Measurements from ENCODE around the gene XPC.

XPC gene

DNA sequence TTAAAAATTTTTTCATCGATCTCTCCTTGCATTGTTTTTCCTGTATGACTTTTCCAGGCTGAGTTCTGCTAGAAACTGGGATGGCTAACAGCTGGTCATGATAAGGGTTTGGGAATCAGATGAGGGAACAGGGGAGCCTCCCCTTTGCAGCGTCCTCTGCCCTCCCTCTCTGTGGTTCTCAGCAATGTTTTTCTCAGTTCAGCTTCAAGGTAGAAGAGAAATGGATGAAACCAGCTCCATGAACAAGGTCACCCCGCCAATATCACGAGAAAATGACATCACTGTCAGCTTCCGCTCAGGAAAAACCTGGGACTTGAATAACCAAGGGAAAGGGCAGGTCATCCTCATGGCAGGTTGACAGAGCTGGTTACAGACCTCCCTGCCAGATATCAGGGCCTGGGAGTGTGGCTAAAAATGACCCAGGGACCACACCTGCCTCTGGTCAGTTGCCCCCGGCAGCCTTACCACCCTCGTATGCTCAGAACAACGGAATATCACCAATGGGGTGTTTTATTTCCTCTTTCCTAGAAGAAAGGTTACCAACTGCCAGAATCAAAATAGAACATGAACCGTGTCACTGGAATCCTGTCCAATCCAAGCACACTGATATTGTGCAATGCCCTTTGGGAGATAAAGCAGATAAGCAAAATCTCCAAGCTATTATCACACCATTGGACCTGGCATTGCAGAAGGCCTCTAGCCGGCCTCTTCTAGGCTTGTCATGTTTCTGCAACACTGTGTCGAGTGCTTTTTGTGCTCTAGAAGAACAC is 26.3 kb upstream of the XPC start:
- TF ChIP-seq SIN3A (IDR thresholded peaks at IDR 0.05; ENCODE audit: borderline replicate concordance, insufficient read depth, low read length), result no peak

DNA sequence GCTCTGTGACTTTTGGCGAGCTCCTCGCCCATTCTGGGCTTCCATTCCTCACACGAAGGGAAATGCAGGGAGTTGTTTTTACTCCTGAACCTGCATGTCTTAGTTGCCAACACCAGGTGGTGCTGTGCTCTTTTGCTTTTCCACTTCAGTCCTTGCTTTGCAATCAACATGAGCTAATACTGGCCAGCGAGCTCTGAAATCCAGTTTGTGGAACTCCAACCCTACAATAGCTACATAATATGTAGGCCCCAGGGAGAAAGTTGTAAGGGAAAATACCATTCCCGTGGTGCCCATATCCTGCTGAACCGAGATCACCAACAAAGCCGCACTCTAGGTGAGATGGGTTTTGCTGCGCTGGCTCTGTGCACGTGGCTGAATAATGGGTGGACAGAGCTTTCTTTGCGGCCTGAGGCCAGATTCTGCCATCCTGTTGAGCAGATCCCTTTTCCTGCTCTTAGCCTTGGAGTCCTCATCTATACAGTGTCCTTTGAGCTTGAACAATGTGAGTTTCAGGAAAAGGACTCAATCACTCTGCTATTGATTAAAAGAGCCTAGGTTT is 25.2 kb upstream of the XPC start:
- TF ChIP-seq, protein P1, sequence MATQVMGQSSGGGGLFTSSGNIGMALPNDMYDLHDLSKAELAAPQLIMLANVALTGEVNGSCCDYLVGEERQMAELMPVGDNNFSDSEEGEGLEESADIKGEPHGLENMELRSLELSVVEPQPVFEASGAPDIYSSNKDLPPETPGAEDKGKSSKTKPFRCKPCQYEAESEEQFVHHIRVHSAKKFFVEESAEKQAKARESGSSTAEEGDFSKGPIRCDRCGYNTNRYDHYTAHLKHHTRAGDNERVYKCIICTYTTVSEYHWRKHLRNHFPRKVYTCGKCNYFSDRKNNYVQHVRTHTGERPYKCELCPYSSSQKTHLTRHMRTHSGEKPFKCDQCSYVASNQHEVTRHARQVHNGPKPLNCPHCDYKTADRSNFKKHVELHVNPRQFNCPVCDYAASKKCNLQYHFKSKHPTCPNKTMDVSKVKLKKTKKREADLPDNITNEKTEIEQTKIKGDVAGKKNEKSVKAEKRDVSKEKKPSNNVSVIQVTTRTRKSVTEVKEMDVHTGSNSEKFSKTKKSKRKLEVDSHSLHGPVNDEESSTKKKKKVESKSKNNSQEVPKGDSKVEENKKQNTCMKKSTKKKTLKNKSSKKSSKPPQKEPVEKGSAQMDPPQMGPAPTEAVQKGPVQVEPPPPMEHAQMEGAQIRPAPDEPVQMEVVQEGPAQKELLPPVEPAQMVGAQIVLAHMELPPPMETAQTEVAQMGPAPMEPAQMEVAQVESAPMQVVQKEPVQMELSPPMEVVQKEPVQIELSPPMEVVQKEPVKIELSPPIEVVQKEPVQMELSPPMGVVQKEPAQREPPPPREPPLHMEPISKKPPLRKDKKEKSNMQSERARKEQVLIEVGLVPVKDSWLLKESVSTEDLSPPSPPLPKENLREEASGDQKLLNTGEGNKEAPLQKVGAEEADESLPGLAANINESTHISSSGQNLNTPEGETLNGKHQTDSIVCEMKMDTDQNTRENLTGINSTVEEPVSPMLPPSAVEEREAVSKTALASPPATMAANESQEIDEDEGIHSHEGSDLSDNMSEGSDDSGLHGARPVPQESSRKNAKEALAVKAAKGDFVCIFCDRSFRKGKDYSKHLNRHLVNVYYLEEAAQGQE (IDR thresholded peaks at IDR 0.05; ENCODE audit: insufficient read depth in 1 of 2, low read depth in 2 of 2, low read length in 2 of 2), result no peak
- TF ChIP-seq TAF1 (IDR thresholded peaks at IDR 0.05; ENCODE audit: borderline replicate concordance, insufficient read depth, low read length) (no peak), SIN3A (IDR thresholded peaks at IDR 0.05; ENCODE audit: borderline replicate concordance, insufficient read depth, low read length) (no peak), FOXP2 (optimal IDR thresholded peaks at IDR 0.05; ENCODE audit: borderline replicate concordance, extremely low read depth, extremely low read length, insufficient read depth) (no peak), POLR2AphosphoS5 (IDR thresholded peaks at IDR 0.05; ENCODE audit: low read depth, low read length) (no peak)

DNA sequence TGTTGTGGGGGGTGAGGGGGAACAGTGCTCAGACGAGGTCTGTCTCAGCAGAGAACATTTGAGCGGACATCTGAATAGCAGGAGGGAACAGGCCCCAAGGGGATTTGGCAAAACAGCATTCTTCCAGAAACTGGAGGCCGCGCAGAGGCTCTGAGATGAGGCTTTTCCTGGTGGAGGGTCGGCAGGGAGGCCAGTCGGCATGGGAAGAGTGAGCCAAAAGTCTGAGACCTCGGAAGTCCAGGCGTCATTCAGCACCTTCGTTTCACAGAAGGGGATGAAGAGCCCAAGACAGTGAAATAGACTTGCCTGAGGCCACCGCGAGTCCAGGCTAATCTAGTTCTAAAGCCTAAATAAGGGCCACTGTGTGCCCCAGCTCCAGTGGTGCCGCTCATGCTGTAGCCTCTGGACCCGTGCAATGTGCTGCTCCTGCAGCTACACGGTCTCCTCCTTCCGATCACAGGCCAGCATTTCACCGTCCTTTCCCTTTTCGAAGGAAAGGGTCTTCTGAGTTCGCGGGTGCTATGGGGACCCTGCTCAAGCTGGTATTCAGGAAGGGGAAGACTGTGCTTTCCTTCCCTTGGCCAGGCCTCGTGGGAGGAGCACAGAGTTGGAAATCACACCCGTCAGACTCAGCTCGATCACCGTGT is 24.6 kb upstream of the XPC start:
- TF ChIP-seq SIN3A (IDR thresholded peaks at IDR 0.05; ENCODE audit: borderline replicate concordance, insufficient read depth, low read length), result no peak
- TF ChIP-seq TAF1 (IDR thresholded peaks at IDR 0.05; ENCODE audit: borderline replicate concordance, insufficient read depth, low read length), result no peak
- no peak for TF ChIP-seq POLR2AphosphoS5 (IDR thresholded peaks at IDR 0.05; ENCODE audit: low read depth, low read length)
- TF ChIP-seq, protein P1 (IDR thresholded peaks at IDR 0.05; ENCODE audit: insufficient read depth in 1 of 2, low read depth in 2 of 2, low read length in 2 of 2), result no peak
- no peak for TF ChIP-seq FOXP2 (optimal IDR thresholded peaks at IDR 0.05; ENCODE audit: borderline replicate concordance, extremely low read depth, extremely low read length, insufficient read depth)

- TF ChIP-seq POLR2AphosphoS5 (IDR thresholded peaks at IDR 0.05; ENCODE audit: low read depth, low read length) (no peak), FOXP2 (optimal IDR thresholded peaks at IDR 0.05; ENCODE audit: borderline replicate concordance, extremely low read depth, extremely low read length, insufficient read depth) (no peak), TAF1 (IDR thresholded peaks at IDR 0.05; ENCODE audit: borderline replicate concordance, insufficient read depth, low read length) (no peak), SIN3A (IDR thresholded peaks at IDR 0.05; ENCODE audit: borderline replicate concordance, insufficient read depth, low read length) (no peak)
- TF ChIP-seq, protein P1 (IDR thresholded peaks at IDR 0.05; ENCODE audit: insufficient read depth in 1 of 2, low read depth in 2 of 2, low read length in 2 of 2), result no peak
Measured at GRCh38 chr3:14201940-14202684, 23.7 kb upstream of the XPC start.

DNA sequence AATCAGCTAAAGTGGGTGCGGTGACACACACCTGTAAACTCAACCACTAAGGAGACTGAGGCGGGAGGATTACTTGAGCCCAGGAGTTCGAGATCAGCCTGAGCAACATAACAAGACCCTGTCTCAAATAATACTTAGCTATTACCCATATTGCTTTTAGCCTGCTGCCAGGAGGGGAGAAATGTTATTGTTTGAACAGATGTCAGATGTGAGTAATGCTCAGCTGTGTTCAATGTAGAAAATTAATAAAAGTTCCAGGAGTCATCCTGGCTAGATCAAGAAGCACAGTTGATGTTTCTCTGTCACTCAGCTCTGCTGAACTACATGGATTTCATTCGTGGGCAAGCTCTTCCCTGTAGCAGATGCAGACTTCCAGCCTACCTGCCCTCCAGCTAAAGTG is 22.4 kb upstream of the XPC start:
- no peak for TF ChIP-seq TAF1 (IDR thresholded peaks at IDR 0.05; ENCODE audit: borderline replicate concordance, insufficient read depth, low read length)
- no peak for TF ChIP-seq SIN3A (IDR thresholded peaks at IDR 0.05; ENCODE audit: borderline replicate concordance, insufficient read depth, low read length)
- no peak for TF ChIP-seq POLR2AphosphoS5 (IDR thresholded peaks at IDR 0.05; ENCODE audit: low read depth, low read length)
- no peak for TF ChIP-seq FOXP2 (optimal IDR thresholded peaks at IDR 0.05; ENCODE audit: borderline replicate concordance, extremely low read depth, extremely low read length, insufficient read depth)
- TF ChIP-seq, protein P1 (IDR thresholded peaks at IDR 0.05; ENCODE audit: insufficient read depth in 1 of 2, low read depth in 2 of 2, low read length in 2 of 2), result no peak
